ENCODE measurements around the gene TBC1D14. TPM values are rescaled to one million over a fixed set of nuclear protein-coding genes. Genes with fewer than 3 reads are reported as not detected.
A peak's percentile ranks its signal among the peaks of the same experiment; 100 is the strongest.

Gene TBC1D14
- total RNA-seq, 1 experiment from 2014 or later, result 51.9 TPM

- no peak for DNase-seq (ENCODE audit: low read depth)
These were observed 131.1 kb downstream of the TBC1D14 start for GRCh38 chr4:7040765-7041164.

DNA sequence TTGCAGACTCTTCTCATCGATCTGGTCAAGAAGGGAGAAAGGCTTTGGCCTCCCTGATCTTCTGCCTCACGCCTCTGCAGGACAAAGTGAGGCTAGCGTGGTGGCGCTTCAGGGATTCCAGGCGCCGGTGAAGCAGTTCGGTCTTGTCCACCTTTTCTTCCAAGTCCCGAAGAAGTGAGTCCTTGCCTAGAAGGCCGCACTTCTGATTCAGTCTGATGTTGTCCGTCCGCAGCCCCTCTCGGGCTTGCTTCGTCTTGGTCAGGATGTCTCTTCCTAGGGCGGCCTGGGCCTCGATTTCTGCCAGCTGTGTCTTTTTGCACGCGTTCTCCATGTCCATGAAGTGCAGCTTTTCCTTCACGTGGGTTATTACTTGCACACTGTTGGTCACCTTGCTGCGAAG is 131.6 kb downstream of the TBC1D14 start:
- DNase-seq (ENCODE audit: low read depth), result no peak

DNA sequence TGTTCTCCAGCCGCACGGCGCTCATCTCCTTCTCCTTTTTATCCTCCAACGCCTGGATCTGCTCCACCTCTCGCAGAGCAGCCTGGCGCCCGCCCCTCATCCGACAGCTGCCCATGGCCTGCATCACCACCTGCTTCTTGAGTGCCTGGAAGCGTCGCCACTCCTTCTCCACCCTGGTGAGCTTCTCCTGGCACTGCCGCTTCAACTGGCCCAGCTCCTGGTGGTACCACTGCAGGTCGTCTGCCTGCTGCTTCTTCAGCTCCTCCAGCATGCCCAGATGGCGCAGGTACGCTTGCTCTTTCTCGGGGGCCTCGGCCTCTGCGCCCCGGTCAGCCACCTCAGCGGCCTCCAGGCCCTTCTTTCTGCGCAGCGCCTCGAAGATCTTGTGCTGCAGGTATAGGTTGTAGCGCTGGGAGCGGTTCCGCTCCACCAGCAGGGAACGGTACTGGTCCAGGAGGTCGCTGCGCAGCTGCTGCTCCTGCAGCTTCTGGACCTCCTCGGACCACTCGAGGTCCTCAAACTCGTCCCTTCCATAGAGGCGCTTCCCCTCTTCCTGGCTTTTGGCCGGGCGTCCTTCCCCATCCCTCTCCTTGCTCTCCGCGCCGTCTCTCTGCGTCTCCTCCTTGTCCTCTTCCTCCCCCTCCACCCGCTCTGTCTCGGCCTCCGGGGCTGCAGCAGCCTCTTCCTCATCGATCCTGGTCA is 132.3 kb downstream of the TBC1D14 start:
- DNase-seq (ENCODE audit: low read depth), result peak; percentile 24

GRCh38 chr4:7042503-7043283 is 133.1 kb downstream of the TBC1D14 start:
- peak; percentile 97 for DNase-seq (ENCODE audit: low read depth)

GRCh38 chr4:7043284-7044136 is 133.9 kb downstream of the TBC1D14 start, which contains the start of gene TADA2B:
TADA2B (plus strand) TSS chr4:7043372; CDS start chr4:7043580, 208 bp downstream.
- DNase-seq (ENCODE audit: low read depth), result peak; percentile 46

DNA sequence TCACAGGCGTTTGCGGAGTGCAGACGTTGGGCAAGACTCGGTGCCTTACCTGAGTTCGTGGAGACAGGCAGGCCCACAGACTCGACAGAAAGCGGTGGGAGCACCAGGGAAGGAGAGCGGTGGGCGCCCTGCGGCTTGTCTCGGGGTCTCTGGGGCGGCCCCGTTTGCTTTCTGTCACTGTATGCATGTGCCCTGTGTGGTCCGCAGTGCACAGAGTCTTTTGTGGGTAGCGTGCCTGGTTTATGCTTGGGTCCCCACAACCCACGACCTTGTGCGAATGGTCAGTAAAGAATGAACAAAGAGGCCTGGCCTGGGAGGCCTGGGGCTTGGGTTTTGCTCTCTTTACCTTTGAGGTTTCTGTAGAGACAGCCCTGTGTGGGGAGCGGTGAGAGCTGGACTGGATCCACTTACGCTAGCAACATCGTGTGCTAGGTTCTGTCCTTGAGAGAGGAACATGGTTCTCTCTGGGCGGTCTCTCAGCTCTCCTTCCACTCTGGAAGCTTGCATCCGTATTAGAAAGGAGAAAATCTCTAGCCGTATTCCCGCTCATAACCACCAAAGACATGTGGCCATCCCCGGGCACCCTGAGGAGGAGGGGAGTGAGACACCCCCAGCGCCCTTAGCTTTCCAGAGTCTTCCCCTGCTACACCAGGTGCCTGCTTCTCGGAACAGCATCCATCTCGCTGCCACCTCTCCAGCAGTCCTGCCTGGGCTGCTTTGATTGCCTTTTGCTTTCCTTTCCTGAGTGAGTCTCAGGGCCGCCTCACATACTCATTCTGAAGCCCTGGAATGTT is 134.7 kb downstream of the TBC1D14 start:
- peak; percentile 14 for DNase-seq (ENCODE audit: low read depth)

DNA sequence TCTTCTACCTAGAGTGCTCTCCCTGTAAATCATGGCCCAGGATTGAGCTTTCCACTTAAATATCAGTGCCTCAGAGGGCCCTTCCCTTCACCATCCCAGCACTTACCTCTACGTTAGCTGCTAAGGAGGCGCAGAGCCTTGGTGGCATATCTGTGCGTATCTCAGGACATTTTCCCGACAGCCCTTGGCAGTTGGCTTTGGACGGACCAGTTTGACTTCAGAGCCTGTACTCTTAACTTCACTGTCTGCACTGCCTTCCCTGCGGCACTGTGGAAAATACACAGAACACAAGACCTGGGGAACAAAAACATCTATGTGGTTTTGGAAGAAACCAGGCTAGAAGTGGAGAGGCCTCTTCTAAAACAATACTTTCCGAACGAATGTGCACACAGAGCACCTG is 135.9 kb downstream of the TBC1D14 start:
- no peak for DNase-seq (ENCODE audit: low read depth)

GRCh38 chr4:7045961-7046921 is 136.6 kb downstream of the TBC1D14 start:
- peak; percentile 49 for DNase-seq (ENCODE audit: low read depth)

DNA sequence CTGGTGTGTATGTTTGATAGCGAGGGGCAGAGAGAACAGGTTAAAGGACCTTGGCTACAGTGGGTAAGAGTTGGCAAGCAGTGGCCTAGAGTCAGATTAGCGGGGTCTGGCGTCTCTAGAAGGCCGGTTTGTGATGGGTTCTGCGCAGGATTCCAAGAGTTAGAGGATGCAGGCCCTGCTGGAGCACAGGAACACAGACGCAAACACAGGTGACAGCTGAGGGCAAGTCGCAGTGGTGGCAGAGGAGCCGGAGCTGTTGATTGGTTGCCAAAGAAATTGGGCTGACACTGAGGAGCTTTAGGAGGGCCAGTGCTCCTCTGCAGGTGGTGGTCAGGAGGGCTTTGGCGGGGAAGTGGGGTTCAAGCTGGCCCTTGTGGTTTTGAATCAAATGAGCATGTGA is 137.3 kb downstream of the TBC1D14 start:
- DNase-seq (ENCODE audit: low read depth), result no peak

GRCh38 chr4:7048642-7049041 is 139.0 kb downstream of the TBC1D14 start:
- DNase-seq (ENCODE audit: low read depth), result no peak

GRCh38 chr4:7049295-7049694 is 139.7 kb downstream of the TBC1D14 start:
- DNase-seq (ENCODE audit: low read depth), result no peak

GRCh38 chr4:7049739-7050138 is 140.1 kb downstream of the TBC1D14 start:
- no peak for DNase-seq (ENCODE audit: low read depth)

- DNase-seq (ENCODE audit: low read depth), result no peak
These were observed 141.0 kb downstream of the TBC1D14 start for GRCh38 chr4:7050481-7051143.

DNA sequence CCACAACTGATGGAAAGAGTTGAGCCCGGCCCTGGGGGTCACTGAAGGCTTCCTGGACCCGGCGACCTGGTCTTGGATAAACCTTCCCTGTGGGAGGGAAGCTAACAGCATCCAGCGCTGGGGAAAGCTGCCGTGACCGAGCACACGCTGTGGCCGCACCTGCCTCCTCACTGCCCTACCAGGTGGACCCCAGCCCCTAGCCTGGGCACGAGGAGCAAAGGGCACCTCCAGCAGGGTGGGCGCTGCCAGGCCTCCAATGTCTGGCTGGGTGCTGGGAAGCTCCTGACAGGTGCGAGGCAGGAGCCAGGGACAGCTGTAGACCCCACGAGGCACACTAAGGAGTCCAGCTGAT is 141.5 kb downstream of the TBC1D14 start:
- DNase-seq (ENCODE audit: low read depth), result no peak

DNA sequence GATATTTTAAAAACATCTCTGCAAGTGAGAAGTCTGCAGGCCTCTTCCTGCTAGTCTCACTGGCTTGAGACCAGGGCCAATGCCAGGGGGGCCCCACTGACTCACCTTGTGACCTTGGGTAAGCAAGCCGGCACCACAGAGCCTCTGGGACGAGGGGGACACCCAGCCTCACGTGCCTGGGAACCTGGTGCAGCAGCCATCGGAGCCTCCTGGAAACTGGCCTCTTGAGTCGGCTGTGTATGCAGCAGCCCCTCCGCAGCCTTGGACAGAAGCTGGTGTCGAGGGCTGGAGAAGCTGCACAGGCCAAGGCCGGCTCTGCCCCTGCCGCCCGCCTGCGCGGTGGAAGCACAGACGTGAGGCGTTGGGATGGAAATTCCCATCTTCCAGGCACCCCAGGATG is 142.3 kb downstream of the TBC1D14 start:
- DNase-seq (ENCODE audit: low read depth), result no peak

GRCh38 chr4:7052313-7052712 is 142.7 kb downstream of the TBC1D14 start:
- DNase-seq (ENCODE audit: low read depth), result no peak

GRCh38 chr4:7052923-7053715 is 143.5 kb downstream of the TBC1D14 start:
- DNase-seq (ENCODE audit: low read depth), result no peak

DNA sequence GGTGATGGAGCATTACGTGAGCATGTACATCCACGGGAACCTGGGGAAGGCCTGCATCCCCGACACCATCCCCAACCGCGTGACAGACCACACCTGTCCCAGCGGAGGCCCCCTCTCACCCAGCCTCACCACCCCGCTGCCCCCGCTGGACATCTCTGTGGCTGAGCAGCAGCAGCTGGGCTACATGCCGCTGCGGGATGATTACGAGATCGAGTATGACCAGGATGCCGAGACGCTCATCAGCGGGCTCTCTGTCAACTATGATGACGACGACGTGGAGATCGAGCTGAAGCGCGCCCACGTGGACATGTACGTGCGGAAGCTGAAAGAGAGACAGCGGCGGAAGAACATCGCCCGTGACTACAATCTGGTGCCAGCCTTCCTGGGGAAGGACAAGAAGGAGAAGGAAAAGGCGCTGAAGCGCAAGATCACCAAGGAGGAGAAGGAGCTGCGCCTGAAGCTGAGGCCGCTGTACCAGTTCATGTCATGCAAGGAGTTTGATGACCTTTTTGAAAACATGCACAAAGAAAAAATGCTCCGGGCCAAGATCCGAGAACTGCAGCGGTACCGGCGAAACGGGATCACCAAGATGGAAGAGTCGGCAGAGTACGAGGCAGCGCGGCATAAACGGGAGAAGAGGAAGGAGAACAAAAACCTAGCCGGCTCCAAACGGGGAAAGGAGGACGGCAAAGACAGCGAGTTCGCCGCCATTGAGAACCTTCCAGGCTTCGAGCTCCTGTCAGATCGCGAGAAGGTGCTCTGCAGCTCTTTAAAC is 144.7 kb downstream of the TBC1D14 start:
- no peak for DNase-seq (ENCODE audit: low read depth)

Measured in LHCN-M2 (cell line).